Tibial artery (tissue), 4 donors: ENCODE measurements around the gene CBX5.

Experiments
- DNase-seq, 2 donors: peaks; one replicate each; pipeline ENCODE4 v3.0.0-alpha.2; 2019
- H3K27ac ChIP-seq, 2 donors: fragments of 200-600 bp; sonication (generic) in 1 of 2; 1 replicate in 1 of 2; 2 replicates in 1 of 2; pipeline ENCODE4 v1.5.1; 2018 to 2019; ENCODE audit warnings: mild to moderate bottlenecking in 1 of 2
- H3K27me3 ChIP-seq, 2 donors: fragments of 200-600 bp; sonication (generic) in 1 of 2; one replicate each; pipeline versions ENCODE4 v1.5.1 to v1.6.0; 2016 to 2019
- H3K36me3 ChIP-seq, 3 donors: fragments of 200-600 bp; sonication (generic) in 2 of 3; one replicate each; pipeline ENCODE4 v1.5.1; 2016 to 2019; ENCODE audit warnings: mild to moderate bottlenecking in 2 of 3
- H3K4me1 ChIP-seq, 4 donors: fragments of 200-600 bp; sonication (generic) in 2 of 4; 1 replicate in 3 of 4; 2 replicates in 1 of 4; pipeline ENCODE4 v1.5.1; 2016 to 2019
- H3K4me3 ChIP-seq, 2 donors: fragments of 200-600 bp; sonication (generic) in 1 of 2; 1 replicate in 1 of 2; 2 replicates in 1 of 2; pipeline ENCODE4 v1.5.1; 2018 to 2019; ENCODE audit warnings: mild to moderate bottlenecking in 2 of 2
- H3K9me3 ChIP-seq, 3 donors: fragments of 200-600 bp; sonication (generic) in 1 of 3; one replicate each; pipeline ENCODE4 v1.5.1; 2016 to 2019
- CTCF ChIP-seq, 2 experiments: fragments of 200-600 bp in 1 of 2; fragments of 450-650 bp in 1 of 2; IDR thresholded peaks; one replicate each; pipeline ENCODE4 v1.5.1; 2017 to 2019; ENCODE audit warnings: antibody characterized with exemption in 2 of 2, mild to moderate bottlenecking in 1 of 2, moderate library complexity in 1 of 2
- intact Hi-C: fragments of 100-400 bp; cut with DNase I; formaldehyde crosslinking; loops from one replicate; pipeline ENCODE4 v1.15.0; 2023; ENCODE audit warnings: low total_unique reads

The CBX5 gene

DNA sequence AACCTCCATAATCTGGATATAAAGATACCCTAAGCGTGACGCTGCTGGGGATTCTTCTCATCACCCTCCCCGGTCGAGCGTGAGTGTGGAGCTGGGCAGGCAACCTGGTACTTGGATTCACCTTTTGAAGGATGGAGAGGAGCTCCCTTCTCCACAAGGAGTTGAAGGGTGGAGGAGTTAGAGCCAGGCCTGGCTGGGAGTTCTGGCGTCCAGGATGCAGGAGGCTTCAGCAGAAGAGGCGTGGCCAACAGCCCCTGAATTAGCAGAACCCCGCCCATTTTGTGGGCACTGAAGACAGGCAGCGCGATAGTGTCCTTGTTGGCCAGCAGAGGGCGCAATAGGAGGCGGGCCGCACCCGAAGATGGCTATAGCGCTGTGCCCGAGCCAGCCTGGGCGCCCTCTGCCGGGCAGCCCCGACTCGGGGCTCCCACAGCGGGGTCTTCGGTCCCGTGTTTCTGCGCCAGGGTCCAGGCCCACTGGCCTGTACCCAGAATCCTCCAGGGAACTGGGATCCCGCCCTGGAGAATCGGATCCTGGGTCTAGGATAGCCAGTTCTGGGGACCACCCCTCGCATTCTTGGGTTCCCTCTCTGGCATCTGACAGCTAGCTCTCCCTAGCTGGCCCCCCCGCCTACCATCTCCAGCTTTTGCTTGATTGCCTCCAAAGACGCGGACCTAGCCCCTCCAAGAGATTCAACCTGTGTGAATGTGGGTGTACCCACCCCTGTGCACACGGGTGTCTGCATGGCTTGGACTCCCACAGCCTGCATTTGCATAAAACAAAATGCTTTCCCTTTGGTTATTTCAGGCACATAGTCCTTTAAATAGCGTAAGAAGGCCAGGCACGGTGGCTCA lies 65.1 kb downstream of the CBX5 start:
- peaks cover 0 to 23% of the 10 kb centered on the region in 2 donors for H3K27me3 ChIP-seq
- H3K27ac ChIP-seq, result no peak overlapping the region
- peak; percentile 81 to 94 for DNase-seq
- peak; percentile 94 to 98 for TF ChIP-seq CTCF (IDR thresholded peaks at IDR 0.05)
- no peaks in the 10 kb centered on the region for H3K9me3 ChIP-seq
- intact Hi-C loops, result no loop called here
- peak overlapping the region; percentile 11 to 38 for H3K4me3 ChIP-seq
- no peaks in the 10 kb centered on the region for H3K36me3 ChIP-seq
- H3K4me1 ChIP-seq, result peaks cover 0 to 40% (median 30%) of the 10 kb centered on the region in 4 donors

DNA sequence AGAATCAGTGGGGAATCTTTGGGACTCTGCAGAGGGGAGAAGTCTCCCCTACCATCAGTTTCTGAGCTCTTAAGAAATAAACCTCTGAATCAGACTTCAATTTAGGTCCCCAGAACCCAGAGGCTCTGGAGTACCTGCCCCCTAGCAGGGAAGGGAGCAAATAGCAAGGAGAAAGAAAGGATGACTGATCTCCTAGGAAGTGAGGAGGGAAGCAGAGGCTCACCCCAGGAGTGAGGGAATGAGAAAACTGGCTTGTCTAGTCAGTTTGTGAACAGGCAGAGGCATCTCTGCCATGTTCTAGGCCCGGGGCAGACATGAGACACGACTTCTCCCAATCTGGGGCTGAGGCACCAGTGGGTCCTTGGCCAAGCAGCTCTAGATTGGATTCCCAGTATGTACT lies 66.8 kb downstream of the CBX5 start:
- Histone ChIP-seq H3K36me3 (no peaks in the 10 kb centered on the region), H3K9me3 (no peaks in the 10 kb centered on the region), H3K27me3 (peaks cover 0 to 27% of the 10 kb centered on the region in 2 donors), H3K4me1 (peaks cover 0 to 39% (median 29%) of the 10 kb centered on the region in 4 donors), H3K27ac (no peak overlapping the region), H3K4me3 (no peak overlapping the region)
- intact Hi-C loops, result no loop called here
- no peak for DNase-seq
- TF ChIP-seq CTCF (IDR thresholded peaks at IDR 0.05), result no peak

GRCh38 chr12:54211920-54212319 lies 68.0 kb downstream of the CBX5 start:
- TF ChIP-seq CTCF (IDR thresholded peaks at IDR 0.05), result no peak
- intact Hi-C loops, result no loop called here
- no peak overlapping the region for H3K27ac ChIP-seq
- H3K36me3 ChIP-seq, result no peaks in the 10 kb centered on the region
- DNase-seq, result no peak
- no peaks in the 10 kb centered on the region for H3K9me3 ChIP-seq
- peaks cover 0 to 27% (median 18%) of the 10 kb centered on the region in 4 donors for H3K4me1 ChIP-seq
- H3K4me3 ChIP-seq, result no peak overlapping the region
- peaks cover 0 to 21% of the 10 kb centered on the region in 2 donors for H3K27me3 ChIP-seq

DNA sequence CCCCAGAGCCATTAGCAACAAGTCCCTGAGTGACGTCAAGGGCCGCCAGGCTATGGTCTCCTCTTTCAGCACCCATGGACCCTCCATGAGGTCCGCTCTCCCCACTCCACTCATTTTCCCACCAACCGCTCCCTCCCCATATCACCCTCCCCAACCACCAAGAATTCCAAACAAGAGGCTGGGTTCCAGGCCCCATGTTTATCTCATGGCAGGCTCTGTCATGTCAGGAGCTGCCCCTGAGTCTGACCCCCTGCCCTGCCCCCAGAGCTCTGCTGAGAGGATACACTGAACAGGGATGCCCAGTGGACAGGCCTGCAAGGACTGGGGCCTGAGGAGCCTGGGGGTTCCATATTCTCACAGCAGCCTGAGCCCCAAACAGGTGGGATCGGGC lies 69.5 kb downstream of the CBX5 start:
- no peak for DNase-seq
- no peak for TF ChIP-seq CTCF (IDR thresholded peaks at IDR 0.05)
- intact Hi-C loops, result no loop called here
- Histone ChIP-seq H3K4me3 (no peak overlapping the region), H3K4me1 (peaks cover 0 to 12% (median 7%) of the 10 kb centered on the region in 4 donors), H3K9me3 (no peaks in the 10 kb centered on the region), H3K27ac (no peak overlapping the region), H3K36me3 (no peaks in the 10 kb centered on the region), H3K27me3 (peaks cover 0 to 13% of the 10 kb centered on the region in 2 donors)

GRCh38 chr12:54208591-54208990 lies 71.3 kb downstream of the CBX5 start:
- Histone ChIP-seq H3K27ac (no peak overlapping the region), H3K4me3 (no peak overlapping the region), H3K9me3 (no peaks in the 10 kb centered on the region), H3K36me3 (no peaks in the 10 kb centered on the region), H3K4me1 (no peaks in the 10 kb centered on the region), H3K27me3 (peaks cover 0 to 13% of the 10 kb centered on the region in 2 donors)
- no peak for DNase-seq
- no peak for TF ChIP-seq CTCF (IDR thresholded peaks at IDR 0.05)
- intact Hi-C loops, result loop anchor here (5.0 kb wide), 1 partner anchor 176 kb away; the partner anchor contains the start of gene HOXC5
